A549 (cell line): ENCODE measurements around the gene EXOC4. TPM values are rescaled to one million over a fixed set of nuclear protein-coding genes. Genes with fewer than 3 reads are reported as not detected.

Experiments used
- ATAC-seq, 2 experiments: fragments of 200-7000 bp in 1 of 2; fragments of >200 bp in 1 of 2; cut with Nextera tagmentation in 1 of 2; cut with Tn5 transposase in 1 of 2; 3 replicates each; pipeline versions ENCODE4 v1.8.0 to v1.9.1; 2018 to 2020; ENCODE audit warnings: mild to moderate bottlenecking in 1 of 2, moderate library complexity in 1 of 2
- CTCF ChIA-PET: fragments of 300-600 bp; sonication (Branson Sonifier 250); formaldehyde crosslinking; extraction: SDS; loops from one replicate; lab custom pipeline; 2021; ENCODE audit warnings: antibody characterized with exemption, inconsistent platforms; lab: Yijun Ruan, JAX
- POLR2A ChIA-PET: fragments of 350-600 bp; formaldehyde crosslinking; extraction: SDS; loops from one replicate; lab custom pipeline; 2021; ENCODE audit warnings: antibody characterized with exemption, inconsistent platforms; lab: Yijun Ruan, JAX
- DNase-seq, 2 experiments: peaks; one replicate each; pipeline versions ENCODE4 v3.0.0 to v3.0.0-alpha.2; 2011 to 2016; ENCODE audit warnings: low read depth in 1 of 2, low spot score in 1 of 2
- FAIRE-seq: peaks from 2 replicates; lab custom pipeline; 2011; peaks lifted over from hg19 to GRCh38; lab: Jason Lieb, UNC
- H3K27ac ChIP-seq, 2 experiments: fragments of >200 bp; sonication (Bioruptor Twin); formaldehyde crosslinking; 3 replicates each; pipeline ENCODE4 v1.5.1; 2016 to 2017
- H3K4me1 ChIP-seq: fragments of >200 bp; sonication (Bioruptor Twin); formaldehyde crosslinking; 3 replicates; pipeline ENCODE4 v1.6.1; 2016
- H3K4me2 ChIP-seq: fragments of >200 bp; sonication (Bioruptor Twin); formaldehyde crosslinking; 3 replicates; pipeline ENCODE4 v1.6.1; 2016
- H3K4me3 ChIP-seq: fragments of >200 bp; sonication (Bioruptor Twin); formaldehyde crosslinking; 3 replicates; pipeline ENCODE4 v1.5.1; 2016
- H3K9me3 ChIP-seq: fragments of >200 bp; sonication (Bioruptor Twin); formaldehyde crosslinking; 3 replicates; pipeline ENCODE4 v1.6.1; 2016
- CBX8 ChIP-seq: fragments of 200-600 bp; sonication (generic); IDR thresholded peaks from 2 replicates; pipeline ENCODE4 v1.6.1; 2016
- CHD2 ChIP-seq: fragments of 150-350 bp; IDR thresholded peaks from 2 replicates; pipeline ENCODE4 v1.6.1; 2014; ENCODE audit warnings: low read length; ENCODE audit not compliant: partially characterized antibody
- CHD4 ChIP-seq: fragments of 200-600 bp; sonication (generic); IDR thresholded peaks from 2 replicates; pipeline ENCODE4 v1.6.1; 2016; ENCODE audit warnings: antibody characterized with exemption, mild to moderate bottlenecking, borderline replicate concordance
- FOSB ChIP-seq: fragments of 250-450 bp; sonication (Bioruptor Pico); IDR thresholded peaks from 2 replicates; pipeline ENCODE4 v1.5.0; 2020; ENCODE audit warnings: mild to moderate bottlenecking, moderate library complexity
- FOXS1 ChIP-seq: fragments of 250-450 bp; sonication (Bioruptor Pico); IDR thresholded peaks from 2 replicates; pipeline ENCODE4 v1.5.0; 2020; ENCODE audit warnings: mild to moderate bottlenecking, moderate library complexity
- GATA3 ChIP-seq: IDR thresholded peaks from 2 replicates; pipeline ENCODE4 v1.6.1; 2012; ENCODE audit warnings: borderline replicate concordance
- HOXA7 ChIP-seq: fragments of 250-450 bp; sonication (Bioruptor Pico); IDR thresholded peaks from 2 replicates; pipeline ENCODE4 v1.5.0; 2020; ENCODE audit warnings: mild to moderate bottlenecking, moderate library complexity
- MYC ChIP-seq: IDR thresholded peaks from 2 replicates; pipeline ENCODE4 v1.6.1; 2012; ENCODE audit warnings: mild to moderate bottlenecking, inconsistent platforms, low read length, improper control_type of control experiment, borderline replicate concordance
- NFE2L2 ChIP-seq: fragments of 150-350 bp; conservative IDR thresholded peaks from 2 replicates; pipeline ENCODE4 v1.6.1; 2014; ENCODE audit warnings: low read length
- PHF8 ChIP-seq: fragments of 200-600 bp; sonication (generic); IDR thresholded peaks from 2 replicates; pipeline ENCODE4 v1.6.1; 2016; ENCODE audit warnings: low read depth, mild to moderate bottlenecking, antibody characterized with exemption, moderate library complexity, borderline replicate concordance
- POLR2A ChIP-seq: IDR thresholded peaks from 2 replicates; pipeline ENCODE4 v1.6.1; 2012; ENCODE audit warnings: mild to moderate bottlenecking, low read length
- POLR2AphosphoS2 ChIP-seq: conservative IDR thresholded peaks from 2 replicates; pipeline ENCODE4 v1.6.1; 2012; ENCODE audit warnings: low read length, improper control_type of control experiment, inconsistent platforms
- RAD21 ChIP-seq, 2 experiments: fragments of >200 bp in 1 of 2; sonication (Bioruptor Twin) in 1 of 2; formaldehyde crosslinking in 1 of 2; IDR thresholded peaks in 1 of 2; conservative IDR thresholded peaks in 1 of 2; 2 replicates in 1 of 2; 3 replicates in 1 of 2; pipeline ENCODE4 v1.6.1; 2012 to 2018; ENCODE audit warnings: inconsistent platforms in 1 of 2
- RARB ChIP-seq: fragments of 250-450 bp; sonication (Bioruptor Pico); IDR thresholded peaks from 2 replicates; pipeline ENCODE4 v1.8.0; 2021; ENCODE audit warnings: mild to moderate bottlenecking, moderate library complexity
- RCOR1 ChIP-seq: fragments of 150-350 bp; IDR thresholded peaks from 2 replicates; pipeline ENCODE4 v1.6.1; 2014; ENCODE audit warnings: antibody characterized with exemption, low read length, low read depth
- RFX5 ChIP-seq: fragments of 450-650 bp; IDR thresholded peaks from 2 replicates; pipeline ENCODE4 v1.7.1; 2014; ENCODE audit warnings: antibody characterized with exemption, mild to moderate bottlenecking, moderate library complexity
- TFCP2L1 ChIP-seq: fragments of 250-450 bp; sonication (Bioruptor Pico); IDR thresholded peaks from 2 replicates; pipeline ENCODE4 v1.5.0; 2021; ENCODE audit warnings: mild to moderate bottlenecking
- ZFP36 ChIP-seq: fragments of 450-650 bp; IDR thresholded peaks from 2 replicates; pipeline ENCODE4 v1.6.1; 2014; ENCODE audit warnings: borderline replicate concordance; ENCODE audit not compliant: partially characterized antibody
- WGBS: methylation state at CpG from one replicate; pipeline ENCODE4 v1.1.6; 2017; ENCODE audit errors: missing lambda C conversion rate; 5-methylcytosine and 5-hydroxymethylcytosine counted together
- polyA plus RNA-seq, 4 experiments: library from polyadenylated mRNA; depleted of rRNA in 3 of 4; stranded (reverse); fragments of >200 nt; fragmentation: RNase III in 1 of 4; extraction: RNeasy Plus Mini Kit Qiagen cat#74134 plus additional on column Dnase treatment in 1 of 4; gene quantifications; 2 replicates in 3 of 4; 3 replicates in 1 of 4; pipeline ENCODE4 v1.2.3, GENCODE V29; 2011 to 2017
- TF ChIP-seq, protein P1 (sequence below): fragments of >200 bp; sonication (Bioruptor Twin); formaldehyde crosslinking; IDR thresholded peaks from 3 replicates; pipeline ENCODE4 v1.6.1; 2016
- TF ChIP-seq, protein P2 (sequence below): fragments of 200-600 bp; sonication (generic); IDR thresholded peaks from 2 replicates; pipeline ENCODE4 v1.6.1; 2016; ENCODE audit warnings: antibody characterized with exemption, mild to moderate bottlenecking, moderate library complexity
- TF ChIP-seq, protein P3 (sequence below): fragments of >200 bp; sonication (Bioruptor Twin); formaldehyde crosslinking; IDR thresholded peaks from 2 replicates; pipeline ENCODE4 v1.6.1; 2016
- TF ChIP-seq, protein P4 (sequence below): IDR thresholded peaks from 2 replicates; pipeline ENCODE4 v1.6.1; 2012; ENCODE audit warnings: low read depth, borderline replicate concordance

EXOC4 gene
- polyA plus RNA-seq, 2 of the 4 experiments (the other 2 are of a cell fraction), result 33.4 to 73.1 TPM

DNA sequence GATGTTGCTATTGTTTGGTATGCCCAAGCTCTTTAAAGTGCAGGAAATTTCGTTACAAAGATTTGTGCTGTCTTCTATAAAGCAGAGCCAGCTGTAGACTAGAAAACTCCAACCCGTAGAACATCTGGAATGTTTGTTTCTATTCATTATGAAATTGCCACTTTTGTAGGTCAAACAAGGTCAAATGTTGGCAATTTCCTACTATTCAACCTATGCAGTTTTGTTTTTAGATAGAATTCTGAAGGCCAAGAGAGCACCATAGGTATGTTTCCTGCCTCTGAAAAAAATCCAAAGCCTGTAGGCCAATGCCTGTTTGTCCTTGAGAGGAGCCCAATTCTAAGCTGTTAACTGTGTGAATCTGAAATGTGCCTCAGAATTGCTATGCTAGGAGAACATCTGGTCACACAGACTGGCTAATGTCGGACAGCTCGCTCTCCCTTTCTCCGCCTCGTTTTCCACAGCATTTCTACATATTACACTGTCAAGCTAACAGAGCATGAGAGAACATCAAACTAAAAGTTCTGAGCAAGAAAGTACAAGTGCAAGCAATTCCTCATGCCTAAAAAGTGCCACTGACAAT lies 607.1 kb downstream of the EXOC4 start (continued):
- TF ChIP-seq, protein P1, sequence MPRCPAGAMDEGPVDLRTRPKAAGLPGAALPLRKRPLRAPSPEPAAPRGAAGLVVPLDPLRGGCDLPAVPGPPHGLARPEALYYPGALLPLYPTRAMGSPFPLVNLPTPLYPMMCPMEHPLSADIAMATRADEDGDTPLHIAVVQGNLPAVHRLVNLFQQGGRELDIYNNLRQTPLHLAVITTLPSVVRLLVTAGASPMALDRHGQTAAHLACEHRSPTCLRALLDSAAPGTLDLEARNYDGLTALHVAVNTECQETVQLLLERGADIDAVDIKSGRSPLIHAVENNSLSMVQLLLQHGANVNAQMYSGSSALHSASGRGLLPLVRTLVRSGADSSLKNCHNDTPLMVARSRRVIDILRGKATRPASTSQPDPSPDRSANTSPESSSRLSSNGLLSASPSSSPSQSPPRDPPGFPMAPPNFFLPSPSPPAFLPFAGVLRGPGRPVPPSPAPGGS, result no peak
- no peak for TF ChIP-seq CHD2
- TF ChIP-seq, all 56 proteins: peak for 0

DNA sequence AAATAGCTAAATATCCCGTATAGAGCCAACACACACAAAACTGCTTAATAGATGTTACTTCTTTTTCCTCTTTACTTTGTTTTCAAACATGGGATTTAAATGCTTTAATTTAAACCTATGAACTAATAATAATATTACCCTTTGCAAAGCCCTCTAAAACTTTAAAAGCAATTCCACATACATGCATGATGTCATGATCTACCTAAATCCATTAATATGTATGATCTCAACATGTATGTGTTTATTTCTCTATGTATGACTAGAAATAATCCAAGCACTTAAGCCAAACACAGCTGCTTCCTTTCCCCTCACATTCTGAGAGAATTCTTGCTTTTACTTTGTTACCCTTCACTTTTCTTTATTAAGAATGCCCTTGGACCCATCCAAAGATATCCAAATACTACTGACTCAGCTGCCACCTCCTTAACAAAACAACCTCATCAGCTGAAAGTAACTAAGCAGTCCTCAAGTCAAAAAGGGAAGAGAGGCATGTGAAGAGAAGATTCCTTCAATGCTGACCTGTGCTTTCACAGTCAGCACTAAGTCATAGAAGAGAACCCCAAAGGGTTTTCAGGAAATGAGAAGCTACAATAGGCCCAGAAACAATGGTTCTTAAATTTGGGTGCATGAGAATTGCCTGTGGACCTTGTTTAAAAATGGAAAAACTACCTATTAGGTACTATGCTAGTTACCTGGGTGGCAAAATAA lies 607.9 kb downstream of the EXOC4 start:
- POLR2A ChIA-PET, result no interaction called here

DNA sequence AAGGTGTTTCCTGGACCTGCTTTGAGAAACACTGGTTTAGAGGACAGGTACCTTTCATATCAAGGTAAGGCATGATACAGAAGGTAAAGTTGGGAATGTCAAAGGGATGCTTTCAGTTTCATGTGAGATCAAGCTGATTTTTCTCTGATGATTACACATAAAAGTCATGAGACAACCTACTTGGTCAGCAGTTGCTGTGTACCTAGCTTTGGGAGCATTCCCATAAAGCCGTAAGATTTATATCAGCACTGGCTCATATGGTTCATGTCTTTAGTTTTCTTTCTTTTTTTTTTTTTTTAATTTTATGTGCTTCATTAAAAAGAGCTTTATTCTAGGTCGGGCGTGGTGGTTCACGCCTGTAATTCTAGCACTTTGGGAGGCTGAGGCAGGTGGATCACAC lies 609.0 kb downstream of the EXOC4 start:
- Histone ChIP-seq H3K4me3 (no peak overlapping the region), H3K4me2 (no peak overlapping the region), H3K9me3 (no peaks in the 10 kb centered on the region), H3K27ac (no peak overlapping the region), H3K4me1 (peaks cover 13% of the 10 kb centered on the region; the same call in 2 of the 3 replicates)
- ChIA-PET POLR2A (no interaction called here), CTCF (interaction anchor here (3.2 kb wide), 1 partner anchor 8 kb away, joined by 10 read pairs; no protein-coding TSS in a partner anchor)
- 86% methylated on average over 4 of the region's 4 CpGs for WGBS
- no peak for TF ChIP-seq RAD21 (conservative IDR thresholded peaks at IDR 0.05 in 1 of 2, IDR thresholded peaks at IDR 0.05 in 1 of 2)
- TF ChIP-seq MYC, result no peak
- no peak for TF ChIP-seq POLR2AphosphoS2
- no peak for TF ChIP-seq NFE2L2
- FAIRE-seq (no peak), ATAC-seq (no peak), DNase-seq (no peak)

More for the DNA sequence above, 607.9 kb downstream of the EXOC4 start:
- Histone ChIP-seq H3K27ac (no peak overlapping the region), H3K4me1 (peaks cover 13% of the 10 kb centered on the region; the same call in 2 of the 3 replicates), H3K9me3 (no peaks in the 10 kb centered on the region), H3K4me3 (no peak overlapping the region), H3K4me2 (no peak overlapping the region)
- no peak for DNase-seq
- ATAC-seq, result no peak
- no peak for FAIRE-seq
- CTCF ChIA-PET, result no interaction called here
- 93% methylated on average over 1 of the region's 1 CpG for whole genome bisulfite sequencing
- TF ChIP-seq RARB (no peak), HOXA7 (no peak), RCOR1 (no peak), FOSB (CRISPR knock-in tag) (no peak), MYC (no peak), PHF8 (no peak), POLR2A (no peak), CBX8 (no peak), CHD4 (no peak), RAD21 (conservative IDR thresholded peaks at IDR 0.05 in 1 of 2, IDR thresholded peaks at IDR 0.05 in 1 of 2) (no peak), RFX5 (no peak), FOXS1 (no peak), TFCP2L1 (CRISPR knock-in tag) (no peak), ZFP36 (no peak), POLR2AphosphoS2 (no peak), GATA3 (no peak), NFE2L2 (no peak)
- TF ChIP-seq, protein P2, sequence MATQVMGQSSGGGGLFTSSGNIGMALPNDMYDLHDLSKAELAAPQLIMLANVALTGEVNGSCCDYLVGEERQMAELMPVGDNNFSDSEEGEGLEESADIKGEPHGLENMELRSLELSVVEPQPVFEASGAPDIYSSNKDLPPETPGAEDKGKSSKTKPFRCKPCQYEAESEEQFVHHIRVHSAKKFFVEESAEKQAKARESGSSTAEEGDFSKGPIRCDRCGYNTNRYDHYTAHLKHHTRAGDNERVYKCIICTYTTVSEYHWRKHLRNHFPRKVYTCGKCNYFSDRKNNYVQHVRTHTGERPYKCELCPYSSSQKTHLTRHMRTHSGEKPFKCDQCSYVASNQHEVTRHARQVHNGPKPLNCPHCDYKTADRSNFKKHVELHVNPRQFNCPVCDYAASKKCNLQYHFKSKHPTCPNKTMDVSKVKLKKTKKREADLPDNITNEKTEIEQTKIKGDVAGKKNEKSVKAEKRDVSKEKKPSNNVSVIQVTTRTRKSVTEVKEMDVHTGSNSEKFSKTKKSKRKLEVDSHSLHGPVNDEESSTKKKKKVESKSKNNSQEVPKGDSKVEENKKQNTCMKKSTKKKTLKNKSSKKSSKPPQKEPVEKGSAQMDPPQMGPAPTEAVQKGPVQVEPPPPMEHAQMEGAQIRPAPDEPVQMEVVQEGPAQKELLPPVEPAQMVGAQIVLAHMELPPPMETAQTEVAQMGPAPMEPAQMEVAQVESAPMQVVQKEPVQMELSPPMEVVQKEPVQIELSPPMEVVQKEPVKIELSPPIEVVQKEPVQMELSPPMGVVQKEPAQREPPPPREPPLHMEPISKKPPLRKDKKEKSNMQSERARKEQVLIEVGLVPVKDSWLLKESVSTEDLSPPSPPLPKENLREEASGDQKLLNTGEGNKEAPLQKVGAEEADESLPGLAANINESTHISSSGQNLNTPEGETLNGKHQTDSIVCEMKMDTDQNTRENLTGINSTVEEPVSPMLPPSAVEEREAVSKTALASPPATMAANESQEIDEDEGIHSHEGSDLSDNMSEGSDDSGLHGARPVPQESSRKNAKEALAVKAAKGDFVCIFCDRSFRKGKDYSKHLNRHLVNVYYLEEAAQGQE, result no peak
- TF ChIP-seq, protein P3, sequence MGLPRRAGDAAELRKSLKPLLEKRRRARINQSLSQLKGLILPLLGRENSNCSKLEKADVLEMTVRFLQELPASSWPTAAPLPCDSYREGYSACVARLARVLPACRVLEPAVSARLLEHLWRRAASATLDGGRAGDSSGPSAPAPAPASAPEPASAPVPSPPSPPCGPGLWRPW, result no peak
- TF ChIP-seq, protein P4, sequence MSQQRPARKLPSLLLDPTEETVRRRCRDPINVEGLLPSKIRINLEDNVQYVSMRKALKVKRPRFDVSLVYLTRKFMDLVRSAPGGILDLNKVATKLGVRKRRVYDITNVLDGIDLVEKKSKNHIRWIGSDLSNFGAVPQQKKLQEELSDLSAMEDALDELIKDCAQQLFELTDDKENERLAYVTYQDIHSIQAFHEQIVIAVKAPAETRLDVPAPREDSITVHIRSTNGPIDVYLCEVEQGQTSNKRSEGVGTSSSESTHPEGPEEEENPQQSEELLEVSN, result no peak
